ELR (cell line): ENCODE data around the gene PCBD1.
"Not testable (repeated sequence)": the region's sequence is repeated elsewhere in the genome, so short reads cannot be mapped to it uniquely, and the experiment has no call there.

Source experiments
- DNase-seq: peaks from one replicate; pipeline ENCODE4 v3.0.0-alpha.2; 2015; ENCODE audit warnings: low read depth

PCBD1 gene

GRCh38 chr10:70887804-70888800 lies at the start of gene PCBD1:
TSS of gene PCBD1 (minus strand) at chr10:70888565. CDS start at chr10:70888533, 32 bp downstream.
- DNase-seq: peak; percentile 74

DNA sequence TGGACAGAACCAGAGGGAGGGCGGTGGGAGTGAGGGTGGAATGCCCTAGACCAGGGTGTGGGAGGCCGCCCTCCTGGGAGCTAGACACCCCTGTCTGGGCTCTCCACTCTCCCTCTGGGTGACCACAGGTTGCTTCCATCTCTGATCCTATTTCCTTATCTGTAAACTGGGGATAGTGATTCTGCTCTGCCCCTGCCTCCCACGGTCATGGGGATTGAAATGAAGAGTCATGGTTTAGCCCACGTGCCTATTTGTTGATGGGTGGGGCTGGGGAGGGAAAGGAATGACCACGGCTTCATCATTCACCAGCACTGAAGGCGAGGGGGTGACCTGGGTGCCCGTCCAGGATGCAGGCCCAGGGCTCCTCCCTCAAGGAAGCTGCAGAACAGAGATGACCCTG lies 49.3 kb upstream of the PCBD1 start:
- DNase-seq: no peak

DNA sequence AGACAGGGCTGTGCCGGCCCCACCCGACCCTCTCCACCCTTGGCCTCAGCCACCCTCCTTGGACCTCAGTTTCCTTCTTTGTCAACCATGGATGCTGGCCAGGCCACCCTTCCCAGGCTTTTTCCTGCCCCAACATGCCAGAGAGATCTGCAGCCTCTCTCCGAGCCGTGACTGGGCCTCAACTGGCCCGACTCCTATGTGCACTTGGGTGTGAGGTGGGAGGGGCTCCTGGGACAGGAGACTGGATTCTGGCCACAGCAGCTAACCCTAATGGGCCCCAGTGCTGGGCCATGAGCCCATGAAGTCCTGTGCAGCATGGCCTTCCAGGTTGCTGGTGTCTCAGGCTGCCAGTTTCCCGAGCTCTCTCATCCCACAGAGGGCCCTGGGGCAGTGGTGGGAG lies 47.7 kb upstream of the PCBD1 start:
- DNase-seq: no peak

DNA sequence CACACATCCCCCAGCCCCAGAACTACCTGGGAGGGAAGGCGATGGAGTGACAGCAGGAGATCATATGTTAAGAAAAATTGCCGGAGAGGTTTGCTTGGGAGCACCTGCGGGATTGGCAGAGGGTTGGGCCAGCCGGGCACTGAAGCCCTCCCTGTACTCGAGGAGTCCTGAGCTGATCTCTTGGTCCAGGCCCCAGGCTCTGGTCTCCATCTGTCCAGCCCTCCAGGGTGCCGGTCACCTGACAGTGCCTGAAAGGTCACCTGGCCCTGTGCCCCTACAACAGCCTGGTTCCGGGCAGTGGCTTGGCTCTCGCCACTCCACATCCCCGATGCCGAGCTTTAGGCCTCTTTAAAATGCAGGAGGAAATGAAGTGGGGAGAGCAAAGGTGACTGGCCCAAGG lies 47.3 kb upstream of the PCBD1 start:
- no peak for DNase-seq

- no peak for DNase-seq
Observed at GRCh38 chr10:70935125-70935625, 46.8 kb upstream of the PCBD1 start.

GRCh38 chr10:70934701-70935100 lies 46.3 kb upstream of the PCBD1 start:
- no peak for DNase-seq

DNA sequence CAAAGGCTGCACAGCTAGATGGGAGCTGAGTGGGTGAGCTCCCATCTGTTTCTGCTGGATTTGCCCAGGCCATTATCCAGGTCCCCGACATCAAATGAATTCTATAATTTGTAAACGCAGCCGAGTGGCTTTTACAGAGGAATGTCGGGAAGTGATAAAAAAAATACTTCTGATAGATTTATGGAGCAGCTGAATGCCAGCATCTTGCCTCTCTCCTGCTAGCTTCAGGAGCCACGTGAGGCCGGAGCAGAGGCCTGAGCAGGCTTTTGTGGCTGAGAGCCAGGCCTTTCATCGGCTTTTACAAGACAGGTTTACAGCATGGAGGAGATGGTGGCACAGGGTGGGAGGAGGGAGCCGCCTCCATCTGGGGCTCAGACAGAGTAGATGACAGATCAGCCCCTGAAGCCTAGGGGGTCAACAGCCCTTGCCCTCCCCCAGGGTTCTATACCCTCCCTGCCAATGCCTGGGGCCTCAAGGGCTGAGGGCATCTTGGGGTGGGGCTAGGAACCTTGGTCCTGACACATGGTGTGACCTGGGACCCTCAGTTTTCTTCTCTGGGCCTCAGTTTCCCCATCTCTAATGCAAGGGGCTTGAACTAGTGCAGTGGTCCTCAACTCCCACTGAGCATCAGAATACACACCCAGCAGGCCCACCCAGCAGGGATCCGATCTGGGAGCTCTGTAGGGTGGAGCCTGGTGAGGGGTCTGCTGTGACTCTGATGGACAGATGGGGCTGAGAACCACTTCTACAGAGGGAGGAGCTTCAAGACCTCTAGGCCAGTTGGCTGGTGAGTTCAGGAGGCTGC lies 44.2 kb upstream of the PCBD1 start:
- no peak for DNase-seq

- peak; percentile 74 for DNase-seq
Observed at GRCh38 chr10:70931168-70931815, 42.9 kb upstream of the PCBD1 start.

DNA sequence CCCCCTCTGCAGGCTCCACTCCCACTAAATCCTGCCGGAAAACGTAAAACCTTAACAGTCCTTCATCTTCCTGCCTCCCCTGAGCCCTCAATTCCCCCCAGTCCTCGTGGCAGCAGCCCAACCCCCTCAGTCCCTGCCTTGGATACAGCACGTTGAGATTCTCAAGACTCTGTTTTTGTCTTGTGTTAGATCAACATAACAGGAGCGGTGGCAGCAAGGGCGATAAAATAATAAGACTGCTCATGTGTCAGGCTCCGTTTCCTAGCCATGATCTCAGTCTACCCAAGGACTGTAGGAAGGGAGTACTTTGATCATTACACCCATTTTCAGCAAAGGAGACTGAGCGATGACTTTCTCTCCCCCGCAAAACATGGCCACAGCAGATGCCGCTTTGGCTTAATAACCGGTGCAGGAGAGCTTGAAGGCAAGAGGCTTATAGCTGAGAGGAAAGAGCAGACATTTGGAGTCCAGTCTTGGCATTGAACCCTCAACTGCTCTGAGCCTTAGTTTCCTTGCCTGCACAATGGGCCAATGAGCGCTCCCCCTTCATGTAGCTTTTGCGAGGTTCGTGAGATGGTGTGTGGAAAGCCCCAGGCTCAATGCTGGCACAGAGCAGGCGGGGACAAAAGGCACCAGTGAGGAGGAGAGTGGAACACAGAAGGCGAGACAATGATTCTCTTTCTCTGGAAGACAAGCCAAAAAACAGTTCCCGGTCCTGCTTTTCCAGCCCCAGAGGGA lies 42.1 kb upstream of the PCBD1 start:
- no peak for DNase-seq

DNA sequence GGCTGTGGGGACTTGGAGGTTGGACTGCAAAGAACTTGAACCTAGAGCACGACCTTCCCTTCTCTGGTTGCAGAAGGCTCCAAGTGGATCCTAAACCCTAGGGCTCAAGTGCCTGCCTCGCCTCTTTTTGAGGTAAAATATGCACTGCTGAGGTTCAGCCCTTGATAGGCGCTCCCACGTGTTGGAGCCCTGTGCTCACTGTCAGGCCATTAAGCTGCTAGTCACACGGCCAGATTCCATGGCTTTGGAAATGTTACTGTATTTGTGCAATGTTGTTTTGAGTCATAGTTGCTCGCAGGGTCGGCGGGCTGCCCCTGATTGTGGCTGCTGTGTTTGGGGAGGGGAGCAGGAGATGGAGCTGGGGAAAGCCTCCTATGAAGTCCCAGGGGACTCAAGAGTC lies 39.8 kb upstream of the PCBD1 start:
- no peak for DNase-seq

GRCh38 chr10:70927189-70927943 lies 39.0 kb upstream of the PCBD1 start:
- no peak for DNase-seq

GRCh38 chr10:70926226-70927000 lies 38.0 kb upstream of the PCBD1 start:
- DNase-seq: no peak

DNA sequence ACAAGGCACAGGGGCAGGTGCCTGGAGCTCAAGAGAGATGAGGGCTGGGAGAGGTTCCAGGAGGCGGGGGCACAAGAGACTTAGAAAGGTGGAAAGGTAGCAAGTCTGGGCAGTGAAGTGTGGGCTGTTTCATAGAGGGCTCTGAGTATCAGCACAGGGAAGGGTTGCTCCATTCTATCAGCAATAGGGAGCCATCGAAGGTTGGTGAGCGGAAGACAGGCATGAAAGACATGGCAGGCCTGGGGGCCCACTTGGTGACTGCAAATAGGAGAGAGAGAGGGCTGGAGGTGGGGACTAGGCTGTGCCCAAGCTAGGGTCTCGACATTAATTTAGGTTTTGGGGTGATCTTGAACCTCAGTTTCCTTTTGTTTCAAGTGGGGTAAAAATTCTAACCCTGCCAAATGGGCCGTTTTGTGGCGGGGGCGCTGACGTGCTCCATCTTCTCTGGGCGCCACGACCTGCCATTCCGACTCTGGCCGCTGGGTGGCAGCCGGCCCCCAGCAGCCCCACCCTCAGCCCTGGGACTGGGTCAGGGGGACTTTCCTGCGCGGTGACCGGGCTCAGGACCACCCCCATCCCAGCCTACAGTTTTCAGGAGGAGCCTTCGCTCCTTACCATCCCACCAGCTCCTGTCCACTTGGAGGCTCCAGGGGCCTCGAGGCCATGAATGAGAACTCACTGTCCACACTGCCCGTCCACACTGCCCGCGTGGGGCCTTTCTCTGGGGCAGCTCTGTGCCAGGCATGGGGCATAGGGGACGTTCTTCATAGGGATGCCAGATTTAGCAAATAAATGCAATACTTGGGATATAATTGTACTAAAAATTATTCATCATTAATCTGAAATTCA lies 37.2 kb upstream of the PCBD1 start:
- peak; percentile 39 for DNase-seq

DNA sequence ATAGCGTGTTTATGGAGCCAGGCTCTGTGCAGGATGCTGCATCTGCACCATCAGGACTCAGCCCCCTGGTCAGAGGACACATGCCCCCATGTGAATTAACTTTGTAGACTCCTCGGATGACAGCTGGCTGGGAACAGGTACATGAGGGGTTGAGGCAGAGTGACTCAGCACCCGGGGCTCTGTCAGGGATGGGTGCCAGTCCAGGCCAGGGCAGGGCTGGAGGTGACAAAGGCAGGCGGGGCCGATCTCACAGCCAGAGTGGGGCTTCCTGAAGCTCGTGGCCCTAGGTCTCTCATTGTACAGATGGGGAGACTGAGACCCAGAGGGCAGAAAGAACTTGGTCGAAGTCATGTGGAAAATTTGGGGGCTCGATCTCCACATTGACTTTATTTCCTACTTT lies 35.3 kb upstream of the PCBD1 start:
- DNase-seq: no peak

DNA sequence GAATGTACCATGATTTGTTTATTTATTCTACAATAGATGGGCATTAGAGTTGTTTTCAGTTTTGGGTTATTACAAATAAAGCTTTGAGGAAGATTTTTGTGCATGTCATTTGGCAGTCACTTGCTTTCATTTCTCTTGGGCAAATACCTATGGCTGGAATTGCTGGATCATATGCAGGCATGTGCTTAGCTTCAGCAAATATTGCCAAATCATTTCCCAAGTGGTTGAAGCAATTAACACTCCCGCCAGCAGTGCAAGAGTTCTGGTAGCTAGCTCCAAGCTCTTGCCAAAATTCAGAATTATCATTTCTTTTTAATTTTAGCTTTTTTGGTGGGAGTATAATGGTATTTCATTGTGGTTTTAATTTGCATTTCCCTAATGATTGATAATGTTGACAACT lies 32.9 kb upstream of the PCBD1 start:
- no peak for DNase-seq

- no peak for DNase-seq
Observed at GRCh38 chr10:70920519-70920918, 32.2 kb upstream of the PCBD1 start.

DNA sequence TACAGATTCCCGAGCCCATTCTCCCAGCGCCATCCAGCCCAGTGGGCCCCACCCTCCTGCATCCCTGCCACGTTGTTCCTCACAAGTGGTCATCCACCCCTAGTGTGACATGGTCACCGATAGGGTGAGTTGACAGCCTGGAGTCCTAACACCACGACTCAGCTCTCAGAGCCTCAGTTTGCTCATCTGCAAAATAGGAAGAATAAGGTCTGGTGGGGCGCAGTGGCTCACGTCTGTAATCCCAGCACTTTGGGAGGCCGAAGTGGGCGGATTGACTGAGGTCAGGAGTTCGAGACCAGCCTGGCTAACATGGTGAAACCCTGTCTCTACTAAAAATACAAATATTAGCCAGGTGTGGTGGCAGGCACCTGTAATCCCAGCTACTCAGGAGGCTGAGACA lies 31.5 kb upstream of the PCBD1 start:
- DNase-seq: not testable (repeated sequence)

- DNase-seq: no peak
Observed at GRCh38 chr10:70918851-70919530, 30.6 kb upstream of the PCBD1 start.
